Osteoblast (primary cell): ENCODE data around the gene CCKAR. TPM values are rescaled to one million over a fixed set of nuclear protein-coding genes. Genes with fewer than 3 reads are reported as not detected.

ENCODE experiments used
- DNase-seq: peaks from one replicate; pipeline ENCODE4 v3.0.0; 2011; ENCODE audit warnings: low spot score, mixed read lengths; ENCODE audit not compliant: insufficient read length; ENCODE audit errors: missing footprints
- H2AFZ ChIP-seq: 2 replicates; pipeline ENCODE4 v1.6.0; 2011; ENCODE audit warnings: mild to moderate bottlenecking, low read length
- H3K27ac ChIP-seq: 2 replicates; pipeline ENCODE4 v1.5.1; 2011; ENCODE audit warnings: mild to moderate bottlenecking, low read depth, low read length, moderate library complexity
- H3K27me3 ChIP-seq: 2 replicates; pipeline ENCODE4 v1.6.0; 2012; ENCODE audit warnings: mild to moderate bottlenecking, control low read depth, inconsistent platforms, low read length, moderate library complexity; ENCODE audit not compliant: insufficient read depth
- H3K36me3 ChIP-seq: 2 replicates; pipeline ENCODE4 v1.5.1; 2011; ENCODE audit warnings: mild to moderate bottlenecking, low read length, control low read depth, moderate library complexity; ENCODE audit not compliant: insufficient read depth
- H3K4me1 ChIP-seq: 2 replicates; pipeline ENCODE4 v1.5.1; 2011; ENCODE audit warnings: mild to moderate bottlenecking, low read length, control low read depth, moderate library complexity; ENCODE audit not compliant: insufficient read depth
- H3K4me2 ChIP-seq: 2 replicates; pipeline ENCODE4 v1.6.0; 2011; ENCODE audit warnings: mild to moderate bottlenecking, low read length; ENCODE audit not compliant: insufficient read depth
- H3K4me3 ChIP-seq: fragments of 200-600 bp; sonication (generic); 3 replicates; pipeline ENCODE4 v1.5.1; 2012; ENCODE audit warnings: mild to moderate bottlenecking, low read length, inconsistent platforms; ENCODE audit not compliant: insufficient read depth
- H3K79me2 ChIP-seq: 2 replicates; pipeline ENCODE4 v1.6.0; 2012; ENCODE audit warnings: mild to moderate bottlenecking, low read length, control low read depth, inconsistent platforms; ENCODE audit not compliant: insufficient read depth
- H3K9me3 ChIP-seq: 2 replicates; pipeline ENCODE4 v1.5.1; 2011; ENCODE audit warnings: low read depth, low read length, control low read depth
- H4K20me1 ChIP-seq: 2 replicates; pipeline ENCODE4 v1.6.0; 2012; ENCODE audit warnings: mild to moderate bottlenecking, low read length, control low read depth; ENCODE audit not compliant: insufficient read depth
- CTCF ChIP-seq: IDR thresholded peaks from 2 replicates; pipeline ENCODE4 v1.5.1; 2011; ENCODE audit warnings: mild to moderate bottlenecking, low read depth, low read length, moderate library complexity; ENCODE audit errors: extremely low read depth
- total RNA-seq: library from RNA; depleted of rRNA; stranded (reverse); fragments of >200 nt; gene quantifications from 2 replicates; pipeline ENCODE4 v1.2.3, GENCODE V29; 2012

CCKAR gene
- total RNA-seq, 1 donor: 2.5 TPM

GRCh38 chr4:26522478-26522877 is 32.2 kb upstream of the CCKAR start:
- DNase-seq: peak; percentile 71
- Histone ChIP-seq H3K4me3 (no peak overlapping the region), H3K9me3 (no peaks in the 10 kb centered on the region)

GRCh38 chr4:26520728-26521450 is 30.6 kb upstream of the CCKAR start:
- Histone ChIP-seq H3K4me3 (no peak overlapping the region), H3K36me3 (no peaks in the 10 kb centered on the region), H3K79me2 (no peaks in the 10 kb centered on the region), H2AFZ (no peak overlapping the region), H3K9me3 (no peaks in the 10 kb centered on the region), H3K4me1 (peaks cover 21% of the 10 kb centered on the region), H3K27me3 (no peaks in the 10 kb centered on the region), H3K27ac (no peak overlapping the region), H3K4me2 (no peak overlapping the region), H4K20me1 (no peaks in the 10 kb centered on the region)
- no peak for DNase-seq
- TF ChIP-seq CTCF: no peak

More at GRCh38 chr4:26522478-26522877, 32.2 kb upstream of the CCKAR start:
- Histone ChIP-seq H3K27ac (no peak overlapping the region), H2AFZ (no peak overlapping the region), H3K27me3 (no peaks in the 10 kb centered on the region), H3K36me3 (no peaks in the 10 kb centered on the region), H3K4me1 (peaks cover 23% of the 10 kb centered on the region), H4K20me1 (no peaks in the 10 kb centered on the region), H3K4me2 (peak overlapping the region; percentile 22), H3K79me2 (no peaks in the 10 kb centered on the region)
- no peak for TF ChIP-seq CTCF

- Histone ChIP-seq H3K4me1 (no peaks in the 10 kb centered on the region), H3K27ac (no peak overlapping the region), H4K20me1 (no peaks in the 10 kb centered on the region), H3K36me3 (no peaks in the 10 kb centered on the region), H3K27me3 (no peaks in the 10 kb centered on the region), H3K9me3 (no peaks in the 10 kb centered on the region), H3K79me2 (no peaks in the 10 kb centered on the region), H3K4me3 (no peak overlapping the region), H2AFZ (no peak overlapping the region), H3K4me2 (no peak overlapping the region)
- TF ChIP-seq CTCF: no peak
- no peak for DNase-seq
Observed at GRCh38 chr4:26515936-26516335, 25.7 kb upstream of the CCKAR start.

DNA sequence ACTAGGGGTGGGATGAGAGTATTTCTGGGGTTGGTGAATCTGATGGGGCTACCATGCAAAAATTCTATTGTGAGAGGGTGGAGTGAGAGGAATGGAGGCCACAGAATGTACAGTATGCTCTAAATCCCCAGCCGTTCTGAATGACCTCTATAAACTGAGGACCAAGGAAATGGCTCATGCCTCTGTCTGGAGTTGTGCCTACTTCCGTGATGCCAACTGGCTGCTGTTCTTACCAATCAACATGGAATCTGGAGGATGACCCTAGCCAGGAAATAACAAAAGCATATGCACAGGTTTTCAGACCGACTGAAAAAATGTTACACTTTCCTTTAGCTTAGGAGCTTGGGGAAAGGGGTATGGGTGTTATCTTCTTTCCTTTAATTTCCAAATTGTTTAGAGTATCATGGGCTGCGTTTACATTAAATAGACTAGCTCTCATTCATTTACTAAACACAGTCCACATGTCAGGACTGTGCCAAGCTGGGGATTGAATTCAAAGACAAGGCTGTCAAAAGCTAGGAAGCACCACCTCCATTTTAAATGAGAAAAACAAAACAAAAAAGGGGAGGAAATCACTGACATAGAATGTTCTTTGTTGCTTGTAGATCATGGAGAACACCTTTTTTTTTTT is 20.2 kb upstream of the CCKAR start:
- H3K27me3 ChIP-seq: no peaks in the 10 kb centered on the region
- DNase-seq: no peak
- H2AFZ ChIP-seq: peak overlapping the region; percentile 71
- peaks cover 14% of the 10 kb centered on the region for H3K4me1 ChIP-seq
- H3K4me2 ChIP-seq: no peak overlapping the region
- H4K20me1 ChIP-seq: no peaks in the 10 kb centered on the region
- peak overlapping the region; percentile 55 for H3K27ac ChIP-seq
- H3K9me3 ChIP-seq: no peaks in the 10 kb centered on the region
- TF ChIP-seq CTCF: no peak
- H3K79me2 ChIP-seq: no peaks in the 10 kb centered on the region
- no peak overlapping the region for H3K4me3 ChIP-seq
- no peaks in the 10 kb centered on the region for H3K36me3 ChIP-seq
